GM18499 (cell line): ENCODE results near the gene TMBIM1.
A peak's percentile ranks its signal among the peaks of the same experiment; 100 is the strongest.

Experiments used
- ATAC-seq: cut with Tn5 transposase; IDR thresholded peaks from one replicate; pipeline ENCODE4 v1.9.1; 2021; ENCODE audit warnings: moderate number of reproducible peaks; ENCODE audit not compliant: insufficient read depth, unreplicated experiment

Gene TMBIM1

DNA sequence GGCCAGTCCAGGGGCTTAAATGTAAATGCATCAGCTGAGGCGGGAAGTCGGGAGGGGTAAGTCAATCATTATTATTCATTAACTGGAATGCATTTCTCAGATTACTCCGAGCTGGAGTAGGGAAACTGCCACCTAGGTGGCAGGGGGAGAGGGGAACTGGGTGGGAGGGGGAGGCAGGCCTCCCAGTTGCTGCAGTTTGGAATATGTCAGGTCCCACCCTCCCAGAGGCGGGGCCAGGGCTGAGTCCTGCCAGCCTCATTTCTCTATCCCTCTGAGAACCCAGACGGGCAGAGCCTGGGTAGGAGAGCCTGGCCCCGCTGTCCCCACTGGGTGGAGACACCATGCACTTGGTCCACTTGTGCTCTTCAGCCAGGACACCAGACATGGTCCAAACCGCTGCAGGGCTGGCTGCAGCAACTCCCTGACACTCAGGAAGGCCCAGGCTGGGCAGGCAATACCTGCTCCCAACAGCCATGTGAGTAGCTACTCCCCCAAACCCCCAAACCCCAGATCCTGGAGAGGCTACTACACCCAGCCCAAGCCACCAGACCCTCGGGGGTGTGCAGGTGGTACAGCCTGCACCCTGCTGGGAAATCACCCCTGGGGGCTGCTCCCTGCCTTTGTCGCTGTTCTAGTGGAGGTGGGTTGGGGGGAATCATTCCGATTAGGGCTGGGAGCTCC is 31.4 kb downstream of the TMBIM1 start, which contains the start of gene GPBAR1:
Gene GPBAR1, plus strand, starts transcription at position 274 of the 681 bp plus-strand sequence. CDS start 1,710 bp downstream, outside the sequence.
- ATAC-seq, result no peak

DNA sequence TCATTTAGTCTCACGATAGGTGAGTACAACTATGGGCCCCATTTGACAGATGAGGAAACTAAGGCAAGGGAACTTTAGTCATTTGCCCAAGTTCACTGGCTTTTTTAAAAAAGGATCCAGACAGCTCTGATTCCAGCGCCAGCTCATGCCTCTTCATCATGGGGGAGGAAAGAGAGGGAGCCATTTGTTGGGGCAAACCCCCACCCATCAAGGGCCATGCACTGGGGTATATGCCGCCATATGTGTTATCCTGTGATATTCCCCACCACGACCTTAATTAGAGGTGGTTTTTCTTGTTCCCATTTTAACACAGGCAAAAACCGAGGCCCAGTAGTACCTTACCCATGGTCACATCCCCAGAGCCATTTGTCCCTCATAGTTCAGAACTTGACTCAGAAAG is 32.1 kb downstream of the TMBIM1 start:
- ATAC-seq, result no peak

DNA sequence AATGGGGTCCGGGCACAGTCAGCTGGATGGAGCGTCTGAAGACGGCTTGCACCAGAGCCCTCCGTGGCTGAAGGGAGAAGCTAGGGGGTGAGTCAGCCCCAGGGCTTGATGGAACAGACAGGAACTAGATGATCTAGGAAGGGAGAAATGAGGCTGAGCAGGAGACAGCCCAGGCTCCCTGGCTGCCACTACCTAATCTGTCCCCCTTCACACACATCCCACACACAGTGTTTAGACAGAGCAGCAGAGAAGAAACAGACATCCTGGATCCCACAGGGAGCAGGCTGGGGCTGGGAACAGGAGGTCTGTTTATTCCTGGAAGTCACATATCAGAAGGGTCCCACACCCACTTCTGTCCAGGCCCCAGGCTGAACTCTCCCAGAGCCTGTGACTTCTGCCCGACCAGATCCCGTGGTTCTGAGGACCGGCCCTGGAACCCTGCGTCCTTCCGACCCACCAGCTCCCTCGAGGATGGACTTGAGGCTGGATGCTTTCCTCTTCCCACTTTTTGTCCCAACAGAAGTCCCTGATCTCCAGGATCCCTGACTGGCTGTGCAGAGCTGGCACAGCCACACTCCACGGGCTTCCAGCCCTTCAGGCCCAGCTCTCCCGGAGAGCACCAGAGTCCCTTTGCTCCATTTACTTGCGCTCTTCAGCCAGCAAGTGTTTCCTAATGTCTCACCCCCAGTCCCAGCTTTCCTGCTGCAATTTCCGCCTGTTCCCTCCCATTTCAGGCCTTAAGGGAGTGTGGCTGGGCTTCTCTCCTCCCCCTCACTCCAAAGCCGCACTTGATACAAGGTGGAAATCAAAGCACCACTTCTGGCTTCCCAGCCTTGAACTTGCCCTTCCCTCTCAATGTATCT is 33.0 kb downstream of the TMBIM1 start:
- ATAC-seq, result no peak

DNA sequence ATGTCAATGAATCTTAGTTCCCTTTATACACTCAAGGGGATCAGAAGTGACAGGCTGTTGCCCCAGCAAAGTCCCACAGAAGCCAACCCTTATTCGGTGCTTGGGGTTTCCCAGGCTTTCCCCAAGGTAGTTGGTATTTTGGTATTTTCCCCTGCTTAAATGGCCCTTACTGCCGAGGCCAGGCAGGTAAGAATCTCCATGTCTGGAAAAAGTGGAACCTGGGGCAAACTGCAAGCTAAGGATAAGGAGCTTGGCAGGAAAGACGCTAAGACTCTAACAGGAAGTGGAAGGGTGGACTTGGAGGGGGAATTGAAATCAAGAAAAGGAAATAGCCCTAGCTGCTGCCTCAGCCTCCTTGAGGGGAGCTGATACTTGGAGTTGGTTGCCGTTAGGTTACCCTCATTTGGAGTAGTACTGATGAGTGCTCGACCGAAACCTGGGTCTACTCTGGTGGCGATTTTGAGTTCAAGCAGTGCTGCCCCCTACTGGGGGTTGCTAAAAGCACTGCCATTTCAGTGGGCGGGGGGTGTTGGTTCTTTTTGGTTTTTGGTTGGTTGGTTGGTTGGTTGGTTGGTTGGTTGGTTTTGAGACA is 34.8 kb downstream of the TMBIM1 start:
- ATAC-seq, result peak; percentile 47

DNA sequence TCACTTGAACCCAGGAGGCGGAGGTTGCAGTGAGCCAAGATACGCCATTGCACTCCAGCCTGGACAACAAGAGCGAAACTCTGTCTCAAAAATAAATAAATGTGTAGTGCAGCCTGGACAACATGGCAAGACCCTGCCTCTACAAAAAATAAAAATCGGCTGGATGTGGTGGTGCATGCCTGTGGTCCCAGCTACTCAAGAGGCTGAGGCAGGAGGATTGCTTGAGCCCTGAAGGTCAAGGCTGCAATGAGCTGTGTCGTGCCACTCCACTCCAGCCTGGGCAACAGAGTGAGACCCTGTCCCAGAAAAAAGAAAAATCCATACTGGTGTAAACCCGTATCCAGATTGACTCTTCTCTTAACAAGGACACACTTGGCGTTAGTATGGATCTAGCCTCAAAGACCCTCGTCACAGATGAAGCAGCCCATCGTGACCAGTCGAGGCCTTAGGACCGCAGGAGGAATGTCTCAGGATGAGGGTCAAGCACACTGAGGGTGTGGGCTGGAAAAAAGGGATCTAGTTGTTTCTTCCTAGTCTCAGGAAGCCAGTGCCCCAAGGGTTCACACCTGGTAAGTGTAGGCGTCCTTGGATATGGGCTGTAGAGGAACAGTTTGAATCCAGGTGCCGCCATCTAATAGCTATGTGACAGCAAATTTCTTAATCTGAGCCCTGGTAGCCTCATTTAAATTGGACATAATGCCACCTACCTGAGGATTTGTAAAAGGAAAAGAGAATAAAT is 35.5 kb downstream of the TMBIM1 start:
- no peak for ATAC-seq

DNA sequence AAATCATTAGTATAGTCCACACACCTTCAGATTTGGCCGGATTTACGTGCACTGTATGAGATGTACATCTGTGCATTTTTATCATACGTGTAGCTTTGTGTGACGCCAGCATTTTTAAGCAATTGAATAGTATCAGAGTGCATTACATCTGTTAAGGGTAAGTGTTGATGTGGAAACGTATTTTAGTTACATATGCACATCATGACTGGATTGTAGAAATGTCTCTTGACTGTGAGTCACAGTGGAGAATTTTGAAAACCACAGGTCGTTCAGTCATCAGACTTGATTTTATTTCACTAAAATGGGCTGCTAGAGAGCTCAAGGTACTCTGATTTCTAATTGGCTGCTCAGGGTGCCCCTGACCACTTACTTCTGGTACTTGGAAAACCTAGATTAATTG is 36.9 kb downstream of the TMBIM1 start:
- ATAC-seq, result no peak

DNA sequence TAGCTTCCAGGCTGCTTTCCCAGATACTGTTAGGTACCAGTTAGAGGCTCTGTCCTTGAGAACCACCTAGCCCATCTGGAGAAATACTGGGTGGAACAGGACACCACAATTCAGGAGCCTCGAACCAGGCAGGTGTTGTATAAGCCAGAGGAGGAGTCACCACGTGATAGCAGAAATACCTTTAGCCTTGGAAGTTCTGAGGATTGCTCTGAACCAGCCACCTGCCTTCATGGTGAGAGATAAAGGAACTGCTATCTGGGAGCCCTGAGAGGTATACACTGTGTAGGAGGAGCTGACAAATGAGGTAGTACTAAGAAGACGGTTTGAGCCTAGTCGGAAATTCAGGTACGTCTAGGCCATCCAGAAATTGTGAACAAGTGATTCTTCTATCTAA is 39.1 kb downstream of the TMBIM1 start:
- ATAC-seq, result no peak

DNA sequence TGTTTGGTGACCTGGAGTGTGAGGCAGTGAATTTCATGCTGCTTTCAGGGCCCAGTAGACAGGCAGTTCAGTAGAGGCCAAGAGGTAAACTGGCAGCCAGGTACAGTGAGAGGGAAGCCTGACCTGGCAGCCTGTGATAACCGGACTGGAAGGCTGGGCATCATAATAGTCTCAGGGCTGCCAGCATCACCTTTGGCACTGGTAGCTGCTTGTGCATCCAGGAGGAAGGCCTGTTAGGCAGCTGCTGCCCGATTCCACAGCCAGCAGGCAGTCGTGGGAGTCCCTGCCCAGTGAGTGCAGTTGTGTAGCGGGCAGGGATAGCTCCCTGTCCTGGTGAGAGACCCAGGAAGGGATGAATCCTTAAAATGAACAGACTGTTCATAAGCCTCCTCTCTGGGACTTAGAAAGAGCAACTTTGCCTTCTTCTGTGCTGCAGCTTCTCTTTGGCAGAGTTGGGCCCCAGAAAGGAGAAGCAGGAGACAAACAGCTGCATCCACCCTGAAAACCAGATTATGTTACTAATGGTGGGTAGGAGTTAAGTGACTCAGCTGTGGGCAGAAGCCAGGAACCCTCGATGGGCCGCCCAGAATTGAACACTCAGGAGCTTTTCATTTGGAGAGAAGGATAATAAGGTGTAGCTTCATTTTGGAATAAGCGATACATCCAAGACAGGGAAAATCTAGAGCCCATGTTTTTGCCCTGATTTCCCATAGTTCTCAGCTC is 39.6 kb downstream of the TMBIM1 start:
- ATAC-seq, result no peak

DNA sequence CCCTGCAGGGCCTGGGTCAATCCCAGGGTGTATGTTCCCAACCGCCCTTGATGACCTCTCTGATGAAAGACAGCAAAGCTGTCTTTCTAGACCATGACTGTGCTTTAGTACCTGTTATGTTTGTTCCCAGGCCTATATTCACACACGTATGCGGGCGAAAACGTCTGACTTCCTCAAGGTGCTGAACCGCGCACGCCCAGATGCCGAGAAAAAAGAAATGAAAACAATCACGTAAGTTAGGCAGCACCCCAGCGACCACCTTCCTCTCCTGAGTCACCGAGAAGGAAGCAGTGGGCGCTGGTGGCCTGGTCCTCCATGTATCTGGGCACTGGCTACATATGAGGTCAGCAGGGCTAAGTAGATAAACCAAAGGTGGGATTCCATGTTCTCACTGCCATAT is 42.6 kb downstream of the TMBIM1 start:
- no peak for ATAC-seq

DNA sequence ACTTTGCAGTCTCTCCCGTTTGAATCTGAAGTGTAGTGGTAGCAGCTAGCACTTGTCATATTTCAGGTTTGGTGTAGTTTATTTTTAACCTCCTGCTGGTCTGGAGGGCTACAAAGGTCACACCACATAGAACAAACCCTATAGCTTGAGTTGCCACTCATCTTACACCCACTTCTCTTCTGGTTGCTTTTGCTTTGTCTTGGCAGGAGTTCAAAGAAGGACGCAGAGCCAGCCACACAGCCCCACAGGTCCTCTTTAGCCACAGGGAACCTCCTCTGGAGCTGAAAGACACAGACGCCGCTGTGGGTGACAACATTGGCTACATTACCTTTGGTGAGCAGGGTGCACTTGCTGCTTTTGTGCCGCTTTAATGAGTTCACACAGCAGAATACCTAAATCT is 47.1 kb downstream of the TMBIM1 start:
- no peak for ATAC-seq

DNA sequence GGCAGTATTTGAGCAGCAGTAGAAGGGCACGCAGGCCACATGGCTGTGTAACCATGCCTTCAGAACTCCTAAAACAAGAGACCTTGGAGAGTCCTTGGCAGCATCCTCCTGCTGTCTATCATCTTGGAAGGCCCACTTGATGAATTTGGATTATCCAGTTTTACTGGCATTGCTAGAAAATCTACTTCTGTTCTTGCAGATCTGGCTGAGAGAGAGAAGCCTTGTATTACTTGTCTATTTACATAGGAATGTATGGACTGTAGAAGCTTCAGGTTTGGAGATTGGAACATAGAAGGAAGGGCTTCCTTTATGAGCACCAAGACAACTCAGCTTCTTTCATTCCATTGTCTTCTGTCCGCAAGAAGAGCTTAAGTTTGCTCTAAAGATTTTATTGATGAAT is 47.6 kb downstream of the TMBIM1 start:
- no peak for ATAC-seq

DNA sequence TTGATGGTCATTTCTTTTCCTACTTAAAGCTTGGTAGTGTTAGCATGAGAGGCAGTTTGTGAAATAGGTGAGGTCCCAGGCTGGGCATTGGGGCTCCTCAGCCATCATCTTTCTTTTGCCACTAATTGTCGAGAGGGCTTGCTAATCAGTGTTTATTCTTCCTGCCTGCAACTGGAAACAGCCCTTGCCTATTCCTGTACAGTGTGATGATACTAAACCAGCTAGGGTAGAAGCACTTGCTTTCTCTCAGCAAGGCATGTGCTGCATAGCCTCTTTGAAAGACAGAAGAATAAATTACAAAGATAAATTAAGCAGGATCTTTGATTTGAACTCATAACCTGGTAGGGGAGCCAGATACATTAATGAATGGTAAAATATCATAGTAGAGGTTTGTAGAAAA is 48.1 kb downstream of the TMBIM1 start:
- no peak for ATAC-seq

DNA sequence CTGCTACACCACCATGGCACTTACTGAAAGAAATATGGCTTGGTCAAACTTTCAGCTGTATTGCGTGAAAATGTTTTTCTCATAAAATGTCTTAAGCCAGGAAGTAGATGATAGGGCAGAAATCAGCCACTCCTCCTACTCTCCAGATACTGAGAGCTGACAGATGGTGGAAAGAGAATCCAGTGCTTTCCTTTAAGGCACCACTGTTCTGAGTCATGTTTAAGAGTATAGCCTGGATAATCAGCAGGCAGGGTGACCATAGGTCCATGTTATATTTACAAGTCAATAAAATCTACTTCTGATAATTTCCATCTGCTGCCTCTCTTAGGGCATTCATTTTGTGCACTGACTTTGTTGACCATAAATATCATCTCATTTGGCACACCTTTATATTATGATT is 53.4 kb downstream of the TMBIM1 start:
- no peak for ATAC-seq

DNA sequence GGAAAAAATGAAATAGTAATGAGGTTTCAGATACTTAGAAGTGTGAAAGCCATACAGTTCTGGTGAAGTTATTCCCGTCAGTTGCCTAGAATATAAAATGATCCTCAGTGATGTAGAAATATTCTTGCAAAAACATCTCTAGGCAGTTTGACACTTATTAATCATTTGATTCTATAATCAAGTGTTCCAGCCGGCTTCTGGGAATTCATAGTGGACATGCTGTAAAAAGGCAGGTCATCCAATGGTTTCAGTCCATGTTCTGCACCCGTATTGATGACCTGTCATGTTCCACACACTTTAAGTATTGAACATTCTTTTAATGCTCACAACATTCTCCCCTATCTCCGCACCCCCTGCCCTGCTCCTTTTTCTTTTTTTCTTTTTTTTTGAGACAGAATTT is 55.5 kb downstream of the TMBIM1 start:
- no peak for ATAC-seq

DNA sequence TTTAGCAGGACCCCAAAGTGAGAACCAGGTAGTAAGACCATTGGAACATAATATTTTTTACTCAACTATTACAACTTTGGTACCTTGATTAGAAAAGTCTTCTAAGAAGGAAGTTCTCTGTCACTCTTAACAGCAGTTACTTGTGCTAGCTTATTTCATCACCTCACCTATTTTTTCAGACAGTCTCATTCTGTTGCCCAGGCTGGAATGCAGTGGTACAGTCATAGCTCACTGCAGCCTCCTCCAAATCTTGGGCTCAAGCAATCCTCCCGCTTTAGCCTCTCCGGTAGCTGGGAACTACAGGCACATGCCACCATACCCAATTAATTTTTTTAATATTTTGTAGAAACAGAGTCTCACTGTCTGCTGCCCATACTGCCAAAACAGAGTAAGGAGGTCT is 57.3 kb downstream of the TMBIM1 start:
- no peak for ATAC-seq

DNA sequence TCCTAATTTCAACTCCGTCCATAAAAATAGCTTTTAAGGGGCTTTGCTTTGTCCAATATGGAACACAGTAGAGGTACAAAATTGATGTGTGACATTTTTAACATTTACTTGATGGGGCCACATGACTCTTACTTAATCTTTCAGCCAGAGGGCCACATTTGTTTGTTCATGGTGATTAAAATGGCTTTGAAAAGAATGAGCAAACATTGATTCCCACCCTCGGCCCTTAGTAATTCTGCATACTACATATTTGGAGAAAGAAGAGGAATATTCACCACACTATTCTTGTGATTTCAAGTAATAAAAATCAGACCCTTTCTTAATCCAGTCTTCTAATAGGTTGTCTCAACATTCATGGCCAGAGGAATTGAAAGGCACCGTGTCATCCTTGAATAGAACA is 57.8 kb downstream of the TMBIM1 start:
- ATAC-seq, result no peak

DNA sequence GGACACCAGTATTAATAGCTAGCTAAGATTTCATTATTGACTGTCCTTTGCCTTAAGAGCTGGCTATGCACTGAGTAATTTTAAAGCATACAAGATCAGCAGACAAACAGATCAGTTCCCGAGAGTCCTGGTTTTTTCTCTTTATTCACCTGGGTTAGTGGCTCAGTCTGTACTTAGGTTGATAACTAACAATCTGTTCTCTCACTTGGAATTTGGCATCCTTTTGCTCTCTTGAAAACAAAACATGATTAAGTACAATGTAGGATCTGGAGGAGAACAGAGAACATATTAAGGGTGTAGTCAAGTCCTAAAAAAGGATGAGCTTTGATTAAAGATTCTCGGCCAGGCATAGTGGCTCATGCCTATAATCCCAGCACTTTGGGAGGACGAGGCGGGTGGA is 58.8 kb downstream of the TMBIM1 start:
- ATAC-seq, result no peak

DNA sequence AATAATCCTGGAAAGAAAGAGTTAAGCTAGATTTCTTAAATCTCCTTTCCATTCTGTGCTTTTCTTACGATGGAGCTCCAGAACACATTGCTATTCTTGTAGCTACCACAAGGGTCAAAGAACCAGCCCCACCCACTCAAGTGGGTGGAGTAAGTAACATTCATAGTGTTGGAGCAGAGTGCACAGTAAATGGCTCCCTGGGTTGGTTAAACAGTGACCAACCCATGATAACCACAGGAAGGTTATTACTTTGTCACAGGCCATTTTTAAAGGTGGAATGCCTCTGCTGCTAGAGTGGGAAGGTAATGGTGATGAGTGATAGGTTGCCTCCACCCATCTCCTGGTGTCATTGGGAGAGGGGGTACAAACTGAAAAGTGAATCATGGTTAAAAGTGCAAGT is 61.4 kb downstream of the TMBIM1 start:
- ATAC-seq, result no peak

DNA sequence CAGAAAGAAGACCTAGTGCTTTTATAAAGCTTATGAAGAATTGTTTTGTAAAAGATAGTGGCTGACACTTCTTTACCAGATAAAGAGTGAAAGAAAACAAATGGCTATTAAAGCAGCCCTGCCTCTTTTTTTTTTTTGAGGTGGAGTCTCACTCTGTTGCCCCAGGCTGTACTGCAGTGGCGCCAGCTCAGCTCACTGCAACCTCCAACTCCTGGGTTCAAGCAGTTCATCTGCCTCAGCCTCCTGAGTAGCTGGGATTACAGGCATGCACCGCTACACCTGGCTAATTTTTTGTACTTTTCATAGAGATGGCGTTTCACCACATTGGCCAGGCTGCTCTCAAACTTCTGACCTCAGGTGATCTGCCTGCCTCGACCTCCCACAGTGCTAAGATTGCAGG is 62.5 kb downstream of the TMBIM1 start:
- ATAC-seq, result no peak

DNA sequence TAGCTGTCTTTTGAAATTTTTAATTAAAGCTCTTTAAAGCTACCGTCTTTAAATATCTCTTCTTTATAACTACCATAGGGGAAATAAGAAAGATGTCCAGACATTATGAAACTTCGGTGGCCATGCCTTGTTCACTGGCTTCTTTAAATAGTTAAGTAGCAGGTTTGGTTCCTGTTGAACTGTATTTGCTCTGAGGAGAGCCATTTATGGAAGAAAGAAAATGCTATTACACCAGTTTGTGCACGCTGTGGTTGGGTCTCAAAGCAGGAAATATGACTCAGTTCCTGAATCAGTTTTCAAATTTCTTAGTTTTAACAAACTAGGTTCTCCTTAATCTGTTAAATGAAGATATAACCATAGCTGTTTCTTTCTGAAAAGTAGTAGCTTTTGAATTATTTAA is 63.1 kb downstream of the TMBIM1 start:
- peak; percentile 89 for ATAC-seq
